ENCODE data around the gene UBA1.

DNA sequence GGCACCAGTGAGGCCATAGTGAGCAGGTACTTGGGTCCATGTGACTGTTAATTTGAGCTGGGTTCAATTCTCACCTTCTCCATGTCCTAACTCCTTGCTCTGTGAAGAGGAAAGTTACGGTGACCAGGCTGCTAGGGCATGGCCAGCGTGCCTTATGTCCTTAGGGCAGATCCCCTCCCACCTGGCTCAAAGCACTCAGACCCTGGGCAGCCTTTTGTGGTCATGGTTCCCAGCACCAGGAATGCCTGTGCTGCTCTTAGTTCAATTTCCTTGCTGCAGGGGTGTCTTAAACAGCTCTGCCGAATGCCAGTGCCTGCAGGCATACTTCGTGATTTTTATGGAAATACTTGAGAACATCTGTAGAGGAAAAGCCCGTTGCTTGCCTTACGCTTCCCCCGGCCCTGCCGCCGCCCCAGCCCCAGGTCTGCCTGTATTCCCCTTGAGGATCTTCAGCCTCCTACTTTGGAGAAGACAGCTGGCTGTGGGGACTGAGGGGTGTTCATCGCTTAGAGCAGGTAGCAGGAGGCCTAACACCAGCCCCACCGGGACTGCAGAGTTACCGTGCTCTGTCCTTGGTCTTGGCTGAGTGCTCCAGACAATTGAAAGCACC is 21.8 kb downstream of the UBA1 start:
- no peak for TF ChIP-seq CTCF (optimal IDR thresholded peaks at IDR 0.05 in 1 of 3, IDR thresholded peaks at IDR 0.05 in 1 of 3, conservative IDR thresholded peaks at IDR 0.05 in 1 of 3; ENCODE audit: extremely low read depth in 1 of 3, insufficient read depth in 2 of 3, low read length in 3 of 3)
- TF ChIP-seq EZH2 (IDR thresholded peaks at IDR 0.05; ENCODE audit: low read length): no peak
